Mesendoderm (in vitro differentiated cells): Measurements from ENCODE around the gene PER2.
"Not testable (repeated sequence)": the region's sequence is repeated elsewhere in the genome, so short reads cannot be mapped to it uniquely, and the experiment has no call there.

ENCODE experiments used
- DNase-seq: peaks from one replicate; pipeline ENCODE4 v3.0.0; 2013
- H2AK5ac ChIP-seq: 2 replicates; pipeline ENCODE4 v1.6.1; 2013; ENCODE audit warnings: low read length, inconsistent platforms
- H2BK120ac ChIP-seq: 2 replicates; pipeline ENCODE4 v1.6.1; 2013; ENCODE audit warnings: low read depth, mild to moderate bottlenecking, low read length, moderate library complexity, mixed read lengths
- H2BK15ac ChIP-seq: replicated peaks from 2 replicates; pipeline ENCODE4 v1.6.1; 2013; ENCODE audit warnings: low read depth, mild to moderate bottlenecking, moderate library complexity
- H2BK5ac ChIP-seq: 2 replicates; pipeline ENCODE4 v1.6.1; 2013; ENCODE audit warnings: low read length, inconsistent platforms
- H3K18ac ChIP-seq: 2 replicates; pipeline ENCODE4 v1.6.1; 2013; ENCODE audit warnings: mild to moderate bottlenecking, low read length, mixed read lengths
- H3K23ac ChIP-seq: one replicate; pipeline ENCODE4 v1.6.1; 2013; ENCODE audit warnings: low read length
- H3K27ac ChIP-seq: 2 replicates; pipeline ENCODE4 v1.5.1; 2013; ENCODE audit warnings: low read depth, mild to moderate bottlenecking, inconsistent platforms, low read length, moderate library complexity
- H3K27me3 ChIP-seq: 2 replicates; pipeline ENCODE4 v1.6.1; 2013; ENCODE audit warnings: low read length, control low read depth, mild to moderate bottlenecking, inconsistent platforms; ENCODE audit not compliant: insufficient read depth, poor library complexity
- H3K36me3 ChIP-seq: 2 replicates; pipeline ENCODE4 v1.6.1; 2013; ENCODE audit warnings: low read length, inconsistent platforms; ENCODE audit not compliant: control insufficient read depth, insufficient read depth
- H3K4ac ChIP-seq: one replicate; pipeline ENCODE4 v1.6.1; 2013; ENCODE audit warnings: low read depth, mild to moderate bottlenecking, low read length, moderate library complexity
- H3K4me1 ChIP-seq: 2 replicates; pipeline ENCODE4 v1.6.1; 2013; ENCODE audit warnings: low read depth, low read length, inconsistent platforms; ENCODE audit not compliant: control insufficient read depth
- H3K4me2 ChIP-seq: 2 replicates; pipeline ENCODE4 v1.6.1; 2013; ENCODE audit warnings: low read length
- H3K4me3 ChIP-seq: 2 replicates; pipeline ENCODE4 v1.5.1; 2013; ENCODE audit warnings: mild to moderate bottlenecking, low read length
- H3K56ac ChIP-seq: one replicate; pipeline ENCODE4 v1.6.1; 2013; ENCODE audit warnings: low read length
- H3K79me1 ChIP-seq: 2 replicates; pipeline ENCODE4 v1.6.1; 2013; ENCODE audit warnings: low read length, inconsistent platforms
- H3K79me2 ChIP-seq: 2 replicates; pipeline ENCODE4 v1.6.1; 2013; ENCODE audit warnings: mild to moderate bottlenecking, low read length; ENCODE audit not compliant: control insufficient read depth, insufficient read depth
- H3K9ac ChIP-seq: 2 replicates; pipeline ENCODE4 v1.6.1; 2013; ENCODE audit warnings: low read length, inconsistent platforms
- H4K5ac ChIP-seq: one replicate; pipeline ENCODE4 v1.6.1; 2013; ENCODE audit warnings: low read length
- H4K8ac ChIP-seq: one replicate; pipeline ENCODE4 v1.6.1; 2013; ENCODE audit warnings: low read depth, mild to moderate bottlenecking, control low read depth, low read length, moderate library complexity
- WGBS: extraction: QIAGEN DNeasy Blood & Tissue Kit; methylation state at CpG from one replicate; pipeline ENCODE4 v1.1.7; 2013; ENCODE audit warnings: low lambda C conversion rate, missing lambda C conversion rate; ENCODE audit not compliant: insufficient coverage; ENCODE audit errors: extremely low coverage; 5-methylcytosine and 5-hydroxymethylcytosine counted together

Gene PER2

DNA sequence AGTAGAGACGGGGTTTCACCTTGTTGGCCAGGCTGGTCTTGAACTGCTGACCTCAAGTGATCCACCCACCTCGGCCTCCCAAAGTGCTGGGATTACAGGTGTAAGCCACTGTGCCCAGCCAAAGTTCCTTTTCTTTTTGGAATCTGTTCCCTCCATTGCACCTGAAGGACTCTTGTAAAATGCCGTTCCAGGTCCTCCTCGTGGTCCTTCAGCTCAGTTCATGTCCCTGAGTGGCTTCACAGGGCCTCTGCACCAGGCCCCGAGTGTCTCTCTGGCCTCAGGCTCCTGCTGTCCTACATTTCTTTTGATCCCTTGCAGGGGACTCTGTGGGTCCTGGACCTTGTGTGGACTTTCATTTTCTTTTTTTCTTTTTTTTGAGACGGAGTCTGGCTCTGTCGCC, 35.8 kb upstream of the PER2 start:
- H3K27me3 ChIP-seq, H3K4me3 ChIP-seq, H3K56ac ChIP-seq, H3K36me3 ChIP-seq, H3K9ac ChIP-seq, H2BK120ac ChIP-seq, H2AK5ac ChIP-seq, H3K4me2 ChIP-seq, H3K18ac ChIP-seq, H3K27ac ChIP-seq, H3K23ac ChIP-seq, H3K4ac ChIP-seq, H4K8ac ChIP-seq, DNase-seq, H2BK5ac ChIP-seq, H3K4me1 ChIP-seq, H2BK15ac ChIP-seq, H3K79me1 ChIP-seq, H3K79me2 ChIP-seq, H4K5ac ChIP-seq: not testable (repeated sequence)
- WGBS = no CpG with 5 or more reads among the region's 7 CpGs

DNA sequence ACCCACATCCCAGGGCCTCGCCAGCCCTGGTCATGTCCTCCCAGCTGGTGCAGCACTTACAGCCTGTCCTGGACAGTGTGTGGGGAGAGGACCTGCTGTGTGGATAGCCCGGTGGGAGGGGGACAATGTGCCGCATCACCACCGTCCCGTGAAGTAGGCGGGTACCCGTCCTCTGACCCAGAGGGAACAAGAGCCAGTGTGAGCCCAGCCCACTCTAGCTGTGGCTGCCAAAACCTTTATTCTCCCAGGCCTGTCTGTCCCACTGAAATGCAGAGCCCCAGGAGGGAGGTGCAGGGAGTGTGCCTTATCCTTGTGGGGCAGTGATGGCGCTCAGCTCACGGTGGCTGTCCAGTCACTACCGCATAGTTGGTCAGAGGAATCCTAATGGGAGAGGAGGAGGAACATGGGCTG, 33.6 kb upstream of the PER2 start:
- Histone ChIP-seq H2BK15ac (no peak overlapping the region), H3K4ac (no peak overlapping the region), H3K23ac (no peak overlapping the region), H2BK5ac (no peak overlapping the region), H3K56ac (no peak overlapping the region), H3K4me3 (no peak overlapping the region), H3K79me2 (no peaks in the 10 kb centered on the region), H3K18ac (no peak overlapping the region), H3K4me1 (peaks cover 2% of the 10 kb centered on the region), H2AK5ac (no peak overlapping the region), H4K8ac (no peak overlapping the region), H2BK120ac (no peak overlapping the region), H3K4me2 (no peak overlapping the region), H3K27me3 (no peaks in the 10 kb centered on the region), H3K79me1 (peaks cover 2% of the 10 kb centered on the region), H3K9ac (no peak overlapping the region), H4K5ac (no peak overlapping the region), H3K27ac (no peak overlapping the region), H3K36me3 (no peaks in the 10 kb centered on the region)
- DNase-seq = no peak
- no CpG with 5 or more reads among the region's 10 CpGs for WGBS

DNA sequence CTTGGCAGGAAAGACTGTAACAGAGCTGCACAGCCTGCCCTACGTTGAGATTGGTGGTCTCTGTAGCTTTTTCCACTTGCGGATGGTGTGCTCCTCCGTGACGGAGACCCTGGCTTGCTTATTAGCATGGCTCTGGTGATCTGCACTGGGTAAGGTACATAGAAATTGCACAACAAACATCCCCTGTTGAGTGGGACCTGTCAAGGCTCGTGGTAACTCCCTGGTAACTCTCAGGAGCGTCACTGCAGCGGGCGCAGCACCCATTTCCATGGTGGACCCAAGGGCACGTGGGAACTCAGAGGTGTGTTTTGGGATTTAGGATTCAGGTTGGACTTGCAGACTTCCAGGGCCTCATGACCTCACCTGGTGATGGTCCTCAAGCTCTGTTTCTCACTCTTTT, 33.1 kb upstream of the PER2 start:
- Histone ChIP-seq H3K79me1 (peaks cover 2% of the 10 kb centered on the region), H4K5ac (no peak overlapping the region), H3K18ac (no peak overlapping the region), H3K4me2 (peak overlapping the region; percentile 64), H2BK5ac (no peak overlapping the region), H3K4me3 (no peak overlapping the region), H3K56ac (peak overlapping the region; percentile 85), H3K4ac (no peak overlapping the region), H3K9ac (peak overlapping the region; percentile 63), H2AK5ac (no peak overlapping the region), H3K36me3 (no peaks in the 10 kb centered on the region), H2BK120ac (no peak overlapping the region), H3K23ac (no peak overlapping the region), H3K27me3 (no peaks in the 10 kb centered on the region), H3K4me1 (peaks cover 2% of the 10 kb centered on the region), H2BK15ac (no peak overlapping the region), H3K79me2 (no peaks in the 10 kb centered on the region), H3K27ac (no peak overlapping the region), H4K8ac (no peak overlapping the region)
- whole genome bisulfite sequencing = no CpG with 5 or more reads among the region's 9 CpGs
- no peak for DNase-seq

DNA sequence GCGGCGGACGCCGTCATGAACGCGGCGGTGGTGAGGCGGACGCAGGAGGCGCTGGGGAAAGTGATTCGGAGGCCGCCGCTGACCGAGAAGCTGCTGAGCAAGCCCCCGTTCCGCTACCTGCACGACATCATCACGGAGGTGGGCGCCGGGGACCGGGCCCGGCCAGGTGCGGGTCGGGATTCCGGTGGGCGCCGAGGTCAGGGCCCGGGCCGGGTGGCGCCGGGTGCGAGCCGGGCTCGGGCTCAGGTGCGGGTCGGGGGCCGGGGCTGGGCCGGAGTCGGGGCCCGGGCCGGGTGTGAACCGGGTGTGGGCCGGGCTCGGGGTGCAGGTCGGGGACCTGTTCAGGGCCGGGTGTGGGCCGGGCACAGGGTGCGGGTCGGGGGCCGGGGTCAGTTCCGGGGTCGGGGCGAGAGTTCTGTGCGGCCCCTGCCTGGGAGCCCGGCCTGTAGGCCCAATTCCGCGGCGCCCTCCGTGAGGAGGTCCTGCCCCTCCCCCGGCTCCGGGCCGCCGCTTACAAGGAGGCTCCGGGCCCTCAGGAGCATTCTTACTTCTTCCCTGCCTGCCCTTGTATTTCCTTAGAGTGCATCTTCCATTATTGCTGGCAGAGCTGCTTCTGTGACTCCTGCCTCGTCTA, 32.4 kb upstream of the PER2 start:
- H4K5ac ChIP-seq = no peak overlapping the region
- H3K23ac ChIP-seq = no peak overlapping the region
- no peaks in the 10 kb centered on the region for H3K36me3 ChIP-seq
- H3K27ac ChIP-seq = no peak overlapping the region
- H3K27me3 ChIP-seq = no peaks in the 10 kb centered on the region
- H2BK15ac ChIP-seq = no peak overlapping the region
- H3K4me3 ChIP-seq = peak overlapping the region; percentile 51
- H3K18ac ChIP-seq = no peak overlapping the region
- H2BK120ac ChIP-seq = no peak overlapping the region
- H3K4ac ChIP-seq = peak overlapping the region; percentile 45
- WGBS = no CpG with 5 or more reads among the region's 65 CpGs
- peak overlapping the region; percentile 66 for H4K8ac ChIP-seq
- peak overlapping the region; percentile 63 for H3K9ac ChIP-seq
- no peaks in the 10 kb centered on the region for H3K79me2 ChIP-seq
- H3K79me1 ChIP-seq = peaks cover 2% of the 10 kb centered on the region
- DNase-seq = peak; percentile 28
- no peak overlapping the region for H2BK5ac ChIP-seq
- peaks cover 2% of the 10 kb centered on the region for H3K4me1 ChIP-seq
- H3K56ac ChIP-seq = peak overlapping the region; percentile 85
- H2AK5ac ChIP-seq = no peak overlapping the region
- H3K4me2 ChIP-seq = peak overlapping the region; percentile 64

DNA sequence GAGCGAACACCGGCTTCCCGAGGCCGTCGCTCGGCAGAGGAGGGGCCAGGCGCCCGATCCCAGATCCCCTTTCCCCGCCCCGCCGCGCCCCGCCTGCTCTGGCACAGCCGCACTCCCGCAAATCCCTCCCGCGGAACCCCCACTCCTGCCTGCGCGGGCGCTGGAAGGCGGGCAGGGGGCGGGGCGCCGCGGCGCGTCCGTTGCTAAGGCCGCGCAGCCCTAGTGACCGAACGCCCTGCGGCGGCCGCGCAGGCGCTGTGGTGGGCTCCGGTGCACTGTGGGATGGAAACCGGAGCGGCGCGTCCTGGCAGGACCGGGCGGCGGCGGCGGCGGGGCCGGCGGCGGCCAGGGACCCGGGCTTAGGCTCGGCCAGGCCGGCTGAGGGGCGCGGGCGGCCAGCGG, 31.8 kb upstream of the PER2 start, which contains the start of gene TRAF3IP1:
TSS of gene TRAF3IP1 (plus strand) at position 273 of the 402 bp plus-strand sequence. CDS start 145 bp downstream, outside the sequence.
- Histone ChIP-seq H2AK5ac (no peak within 1 kb of the TSS), H3K23ac (no peak within 1 kb of the TSS), H2BK5ac (no peak within 1 kb of the TSS), H3K79me1 (peaks cover 2% of the 10 kb centered on the region), H3K27me3 (no peaks in the 10 kb centered on the region), H3K36me3 (no peaks in the 10 kb centered on the region), H3K4me2 (peak within 1 kb of the TSS; percentile 64), H3K4me1 (peaks cover 2% of the 10 kb centered on the region), H3K79me2 (no peaks in the 10 kb centered on the region), H4K8ac (peak within 1 kb of the TSS; percentile 66), H3K27ac (no peak within 1 kb of the TSS), H3K4me3 (peak within 1 kb of the TSS; percentile 51), H4K5ac (no peak within 1 kb of the TSS), H3K56ac (peak within 1 kb of the TSS; percentile 85), H3K18ac (no peak within 1 kb of the TSS), H3K9ac (peak within 1 kb of the TSS; percentile 63), H3K4ac (peak within 1 kb of the TSS; percentile 45), H2BK120ac (no peak within 1 kb of the TSS), H2BK15ac (no peak within 1 kb of the TSS)
- no CpG with 5 or more reads among the region's 58 CpGs for WGBS
- DNase-seq = peak; percentile 86
